Liver (tissue), 9 donors: Measurements from ENCODE around the gene ZBTB7A. TPM values are rescaled to one million over a fixed set of nuclear protein-coding genes. Genes with fewer than 3 reads are reported as not detected.

Source experiments
- DNase-seq: peaks from one replicate; pipeline ENCODE4 v3.0.0-alpha.2; 2017; ENCODE audit warnings: low spot score
- H3K27ac ChIP-seq, 2 donors: one replicate each; pipeline ENCODE4 v1.7.0; 2013; ENCODE audit warnings: inconsistent platforms in 2 of 2, low read length in 2 of 2, control low read depth in 1 of 2, low read depth in 1 of 2, mild to moderate bottlenecking in 1 of 2
- H3K27me3 ChIP-seq, 4 donors: one replicate each; pipeline versions ENCODE4 v1.6.1 to v1.7.0; 2013; ENCODE audit warnings: low read length in 3 of 4, inconsistent platforms in 1 of 4, mild to moderate bottlenecking in 1 of 4, moderate library complexity in 1 of 4; ENCODE audit not compliant: control insufficient read depth in 4 of 4, insufficient read depth in 4 of 4
- H3K36me3 ChIP-seq, 4 donors: one replicate each; pipeline versions ENCODE4 v1.6.1 to v1.7.0; 2013; ENCODE audit warnings: low read length in 3 of 4, mild to moderate bottlenecking in 3 of 4, low read depth in 1 of 4, moderate library complexity in 1 of 4; ENCODE audit not compliant: control insufficient read depth in 4 of 4, insufficient read depth in 3 of 4
- H3K4me1 ChIP-seq, 4 donors: one replicate each; pipeline versions ENCODE4 v1.6.1 to v1.7.0; 2013; ENCODE audit warnings: low read length in 3 of 4, mild to moderate bottlenecking in 3 of 4, moderate library complexity in 1 of 4; ENCODE audit not compliant: control insufficient read depth in 4 of 4, insufficient read depth in 4 of 4
- H3K4me3 ChIP-seq, 3 donors: one replicate each; pipeline versions ENCODE4 v1.6.1 to v1.7.0; 2013; ENCODE audit warnings: low read length in 3 of 3, control low read depth in 1 of 3, low read depth in 1 of 3, mild to moderate bottlenecking in 1 of 3
- H3K9ac ChIP-seq, 2 donors: one replicate each; pipeline ENCODE4 v1.7.0; 2013; ENCODE audit warnings: low read length in 2 of 2, mild to moderate bottlenecking in 2 of 2, moderate library complexity in 2 of 2, control low read depth in 1 of 2, low read depth in 1 of 2
- H3K9me3 ChIP-seq, 4 donors: one replicate each; pipeline versions ENCODE4 v1.6.1 to v1.7.0; 2013; ENCODE audit warnings: low read length in 3 of 4; ENCODE audit not compliant: control insufficient read depth in 4 of 4
- EGR1 ChIP-seq, 2 donors: IDR thresholded peaks; 2 replicates each; pipeline ENCODE4 v1.6.1; 2016 to 2018; ENCODE audit warnings: antibody characterized with exemption in 2 of 2, low read depth in 2 of 2
- FOXA1 ChIP-seq: IDR thresholded peaks from 2 replicates; pipeline ENCODE4 v1.6.1; 2016; ENCODE audit warnings: antibody characterized with exemption
- FOXA2 ChIP-seq: IDR thresholded peaks from 2 replicates; pipeline ENCODE4 v1.6.1; 2016; ENCODE audit warnings: antibody characterized with exemption
- GABPA ChIP-seq, 2 donors: IDR thresholded peaks in 1 of 2; conservative IDR thresholded peaks in 1 of 2; 2 replicates each; pipeline ENCODE4 v1.6.1; 2016; ENCODE audit warnings: antibody characterized with exemption in 2 of 2, mild to moderate bottlenecking in 1 of 2, moderate library complexity in 1 of 2
- HNF4A ChIP-seq, 2 donors: conservative IDR thresholded peaks; 2 replicates each; pipeline ENCODE4 v1.6.1; 2016; ENCODE audit warnings: antibody characterized with exemption in 2 of 2, mild to moderate bottlenecking in 2 of 2
- HNF4G ChIP-seq: IDR thresholded peaks from 2 replicates; pipeline ENCODE4 v1.6.1; 2016; ENCODE audit warnings: antibody characterized with exemption
- JUND ChIP-seq, 2 donors: IDR thresholded peaks; 2 replicates each; pipeline ENCODE4 v1.6.1; 2016; ENCODE audit warnings: antibody characterized with exemption in 2 of 2
- NR2F2 ChIP-seq: IDR thresholded peaks from 2 replicates; pipeline ENCODE4 v1.6.1; 2016; ENCODE audit warnings: antibody characterized with exemption
- RAD21 ChIP-seq, 2 donors: IDR thresholded peaks; 2 replicates each; pipeline ENCODE4 v1.6.1; 2016; ENCODE audit warnings: antibody characterized with exemption in 2 of 2, mild to moderate bottlenecking in 2 of 2
- RXRA ChIP-seq, 2 donors: IDR thresholded peaks; 2 replicates each; pipeline ENCODE4 v1.6.1; 2017 to 2018; ENCODE audit warnings: antibody characterized with exemption in 2 of 2, mild to moderate bottlenecking in 1 of 2
- SP1 ChIP-seq: IDR thresholded peaks from 2 replicates; pipeline ENCODE4 v1.6.1; 2018; ENCODE audit warnings: antibody characterized with exemption, mild to moderate bottlenecking
- TAF1 ChIP-seq: conservative IDR thresholded peaks from 2 replicates; pipeline ENCODE4 v1.6.1; 2016; ENCODE audit warnings: antibody characterized with exemption, mild to moderate bottlenecking
- YY1 ChIP-seq: IDR thresholded peaks from 2 replicates; pipeline ENCODE4 v1.6.1; 2016; ENCODE audit warnings: antibody characterized with exemption, mild to moderate bottlenecking
- WGBS: extraction: QIAGEN DNeasy Blood & Tissue Kit; methylation state at CpG from one replicate; pipeline ENCODE4 v1.1.7; 2013; 5-methylcytosine and 5-hydroxymethylcytosine counted together
- polyA plus RNA-seq, 2 donors: library from polyadenylated mRNA; stranded (reverse) in 1 of 2; unstranded in 1 of 2; fragments of 200-250 nt in 1 of 2; fragments of >200 nt in 1 of 2; fragmentation: Nextera tagmentation in 1 of 2; extraction: Ambion mirVana in 1 of 2; gene quantifications; one replicate each; pipeline versions ENCODE4 v1.2.1 to v1.2.3, GENCODE V29; 2013 to 2015
- total RNA-seq, 2 donors: library from RNA; depleted of rRNA; stranded (reverse); fragments of >200 nt; gene quantifications; one replicate each; pipeline ENCODE4 v1.2.3, GENCODE V29; 2014
- TF ChIP-seq, protein P1 (sequence below): IDR thresholded peaks from 2 replicates; pipeline ENCODE4 v1.6.1; 2016; ENCODE audit warnings: antibody characterized with exemption, mild to moderate bottlenecking
- TF ChIP-seq, protein P2 (sequence below): IDR thresholded peaks from 2 replicates; pipeline ENCODE4 v1.6.1; 2016; ENCODE audit warnings: antibody characterized with exemption
- TF ChIP-seq, protein P3 (sequence below): IDR thresholded peaks from 2 replicates; pipeline ENCODE4 v1.6.1; 2016; ENCODE audit warnings: antibody characterized with exemption
- TF ChIP-seq, protein P4 (sequence below): fragments of 150-350 bp; IDR thresholded peaks from 2 replicates; pipeline ENCODE4 v1.5.1; 2017; ENCODE audit warnings: improper control_type of control experiment, low read depth, low read length; ENCODE audit not compliant: missing input control
- donor health status: healthy.
- donor health status: healthy.
- donor health status: healthy.
- donor health status: healthy.
- donor health status: healthy.

The ZBTB7A gene
- total and polyA plus RNA-seq, 4 donors, result 2.9 to 28.9 (median 17.6) TPM

DNA sequence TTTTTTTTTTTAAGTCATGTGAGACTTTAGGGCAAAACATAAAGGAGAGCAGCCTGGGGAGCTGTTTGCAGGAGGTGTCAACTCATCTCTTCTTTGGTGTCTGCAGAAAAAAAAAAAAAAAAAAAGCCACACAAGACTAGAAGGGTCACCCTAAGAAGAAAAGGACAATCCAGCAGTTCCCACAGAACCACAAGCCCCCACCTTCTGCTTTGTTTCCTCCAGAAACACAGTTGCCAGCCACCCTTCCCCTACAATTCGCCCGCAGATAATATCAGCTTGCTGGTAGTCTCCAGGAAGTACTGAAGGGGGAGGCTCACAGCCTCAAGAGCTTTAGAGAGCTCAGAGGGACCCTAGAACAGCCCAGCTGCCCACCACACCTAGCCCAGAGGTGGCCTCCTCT, 22.3 kb upstream of the ZBTB7A start:
- H3K36me3 ChIP-seq, result peaks cover 0 to 25% (median 8%) of the 10 kb centered on the region in 4 donors
- H3K9ac ChIP-seq, result no peak overlapping the region
- H3K4me3 ChIP-seq, result no peak overlapping the region
- no peaks in the 10 kb centered on the region for H3K9me3 ChIP-seq
- H3K27ac ChIP-seq, result no peak overlapping the region
- H3K4me1 ChIP-seq, result no peaks in the 10 kb centered on the region
- TF ChIP-seq NR2F2 (no peak), TAF1 (no peak), JUND (IDR thresholded peaks at IDR 0.05) (no peak), FOXA1 (no peak)
- TF ChIP-seq, protein P1, sequence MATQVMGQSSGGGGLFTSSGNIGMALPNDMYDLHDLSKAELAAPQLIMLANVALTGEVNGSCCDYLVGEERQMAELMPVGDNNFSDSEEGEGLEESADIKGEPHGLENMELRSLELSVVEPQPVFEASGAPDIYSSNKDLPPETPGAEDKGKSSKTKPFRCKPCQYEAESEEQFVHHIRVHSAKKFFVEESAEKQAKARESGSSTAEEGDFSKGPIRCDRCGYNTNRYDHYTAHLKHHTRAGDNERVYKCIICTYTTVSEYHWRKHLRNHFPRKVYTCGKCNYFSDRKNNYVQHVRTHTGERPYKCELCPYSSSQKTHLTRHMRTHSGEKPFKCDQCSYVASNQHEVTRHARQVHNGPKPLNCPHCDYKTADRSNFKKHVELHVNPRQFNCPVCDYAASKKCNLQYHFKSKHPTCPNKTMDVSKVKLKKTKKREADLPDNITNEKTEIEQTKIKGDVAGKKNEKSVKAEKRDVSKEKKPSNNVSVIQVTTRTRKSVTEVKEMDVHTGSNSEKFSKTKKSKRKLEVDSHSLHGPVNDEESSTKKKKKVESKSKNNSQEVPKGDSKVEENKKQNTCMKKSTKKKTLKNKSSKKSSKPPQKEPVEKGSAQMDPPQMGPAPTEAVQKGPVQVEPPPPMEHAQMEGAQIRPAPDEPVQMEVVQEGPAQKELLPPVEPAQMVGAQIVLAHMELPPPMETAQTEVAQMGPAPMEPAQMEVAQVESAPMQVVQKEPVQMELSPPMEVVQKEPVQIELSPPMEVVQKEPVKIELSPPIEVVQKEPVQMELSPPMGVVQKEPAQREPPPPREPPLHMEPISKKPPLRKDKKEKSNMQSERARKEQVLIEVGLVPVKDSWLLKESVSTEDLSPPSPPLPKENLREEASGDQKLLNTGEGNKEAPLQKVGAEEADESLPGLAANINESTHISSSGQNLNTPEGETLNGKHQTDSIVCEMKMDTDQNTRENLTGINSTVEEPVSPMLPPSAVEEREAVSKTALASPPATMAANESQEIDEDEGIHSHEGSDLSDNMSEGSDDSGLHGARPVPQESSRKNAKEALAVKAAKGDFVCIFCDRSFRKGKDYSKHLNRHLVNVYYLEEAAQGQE, result no peak
- TF ChIP-seq, protein P2, sequence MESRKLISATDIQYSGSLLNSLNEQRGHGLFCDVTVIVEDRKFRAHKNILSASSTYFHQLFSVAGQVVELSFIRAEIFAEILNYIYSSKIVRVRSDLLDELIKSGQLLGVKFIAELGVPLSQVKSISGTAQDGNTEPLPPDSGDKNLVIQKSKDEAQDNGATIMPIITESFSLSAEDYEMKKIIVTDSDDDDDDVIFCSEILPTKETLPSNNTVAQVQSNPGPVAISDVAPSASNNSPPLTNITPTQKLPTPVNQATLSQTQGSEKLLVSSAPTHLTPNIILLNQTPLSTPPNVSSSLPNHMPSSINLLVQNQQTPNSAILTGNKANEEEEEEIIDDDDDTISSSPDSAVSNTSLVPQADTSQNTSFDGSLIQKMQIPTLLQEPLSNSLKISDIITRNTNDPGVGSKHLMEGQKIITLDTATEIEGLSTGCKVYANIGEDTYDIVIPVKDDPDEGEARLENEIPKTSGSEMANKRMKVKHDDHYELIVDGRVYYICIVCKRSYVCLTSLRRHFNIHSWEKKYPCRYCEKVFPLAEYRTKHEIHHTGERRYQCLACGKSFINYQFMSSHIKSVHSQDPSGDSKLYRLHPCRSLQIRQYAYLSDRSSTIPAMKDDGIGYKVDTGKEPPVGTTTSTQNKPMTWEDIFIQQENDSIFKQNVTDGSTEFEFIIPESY, result no peak
- H3K27me3 ChIP-seq, result no peaks in the 10 kb centered on the region
- no peak for DNase-seq
- WGBS, result 74% methylated on average over 2 of the region's 2 CpGs

DNA sequence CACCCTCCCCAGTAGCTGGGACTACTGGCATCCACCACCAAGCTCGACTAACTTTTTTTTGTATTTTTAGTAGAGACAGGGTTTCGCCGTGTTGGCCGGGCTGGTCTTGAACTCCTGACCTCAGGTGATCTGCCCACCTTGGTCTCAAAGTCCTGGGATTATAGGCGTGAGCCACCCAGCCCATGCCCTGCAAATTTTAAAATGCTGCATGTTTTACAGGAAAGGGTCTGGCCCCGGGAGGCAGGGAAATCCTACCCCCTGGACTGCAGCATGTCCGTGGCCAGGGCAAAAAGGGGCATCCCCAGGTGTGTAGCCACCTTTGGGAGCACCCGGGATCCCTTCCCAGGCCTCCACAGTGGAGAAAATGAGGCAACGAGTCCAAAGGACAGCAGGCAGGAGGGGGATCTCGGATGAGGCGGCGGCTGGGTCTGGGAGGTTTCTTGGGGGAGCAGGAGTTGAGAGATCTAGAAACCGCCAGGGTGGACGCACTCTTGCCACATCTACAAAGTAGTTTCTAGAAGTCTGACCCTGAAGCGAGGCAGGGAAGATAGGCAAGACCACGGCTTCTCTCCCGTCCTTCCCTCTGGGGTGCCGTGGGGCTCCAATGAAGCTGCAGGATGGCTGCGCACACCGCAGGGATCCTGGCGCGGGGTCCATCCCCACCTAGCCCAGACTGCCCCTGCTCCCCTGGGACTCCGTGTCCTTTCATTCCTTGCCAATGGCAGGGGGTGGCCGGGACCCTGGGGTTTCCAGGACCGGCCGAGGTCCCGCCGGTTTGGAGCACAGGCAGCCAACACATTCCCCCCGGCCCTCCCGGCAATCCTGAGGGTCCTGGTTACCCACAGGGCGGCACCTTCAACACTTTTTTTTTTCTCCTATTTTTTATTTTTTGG, 21.3 kb upstream of the ZBTB7A start:
- Histone ChIP-seq H3K36me3 (peaks cover 0 to 19% (median 6%) of the 10 kb centered on the region in 4 donors), H3K4me1 (no peaks in the 10 kb centered on the region), H3K4me3 (no peak overlapping the region), H3K9ac (no peak overlapping the region), H3K27ac (no peak overlapping the region), H3K27me3 (no peaks in the 10 kb centered on the region), H3K9me3 (no peaks in the 10 kb centered on the region)
- 82% methylated on average over 31 of the region's 31 CpGs for WGBS
- no peak for DNase-seq
- TF ChIP-seq TAF1 (no peak), SP1 (no peak), HNF4G (no peak), FOXA2 (no peak), NR2F2 (no peak), JUND (IDR thresholded peaks at IDR 0.05) (no peak), RXRA (IDR thresholded peaks at IDR 0.05) (no peak), FOXA1 (no peak), HNF4A (conservative IDR thresholded peaks at IDR 0.05) (no peak), EGR1 (IDR thresholded peaks at IDR 0.05; ENCODE audit: low read depth in 2 of 2) (no peak), GABPA (IDR thresholded peaks at IDR 0.05 in 1 of 2, conservative IDR thresholded peaks at IDR 0.05 in 1 of 2) (no peak), RAD21 (IDR thresholded peaks at IDR 0.05) (no peak), YY1 (no peak)
- TF ChIP-seq, protein P1, result no peak
- TF ChIP-seq, protein P3, sequence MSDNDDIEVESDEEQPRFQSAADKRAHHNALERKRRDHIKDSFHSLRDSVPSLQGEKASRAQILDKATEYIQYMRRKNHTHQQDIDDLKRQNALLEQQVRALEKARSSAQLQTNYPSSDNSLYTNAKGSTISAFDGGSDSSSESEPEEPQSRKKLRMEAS, result no peak
- TF ChIP-seq, protein P2, result no peak
- TF ChIP-seq, protein P4, sequence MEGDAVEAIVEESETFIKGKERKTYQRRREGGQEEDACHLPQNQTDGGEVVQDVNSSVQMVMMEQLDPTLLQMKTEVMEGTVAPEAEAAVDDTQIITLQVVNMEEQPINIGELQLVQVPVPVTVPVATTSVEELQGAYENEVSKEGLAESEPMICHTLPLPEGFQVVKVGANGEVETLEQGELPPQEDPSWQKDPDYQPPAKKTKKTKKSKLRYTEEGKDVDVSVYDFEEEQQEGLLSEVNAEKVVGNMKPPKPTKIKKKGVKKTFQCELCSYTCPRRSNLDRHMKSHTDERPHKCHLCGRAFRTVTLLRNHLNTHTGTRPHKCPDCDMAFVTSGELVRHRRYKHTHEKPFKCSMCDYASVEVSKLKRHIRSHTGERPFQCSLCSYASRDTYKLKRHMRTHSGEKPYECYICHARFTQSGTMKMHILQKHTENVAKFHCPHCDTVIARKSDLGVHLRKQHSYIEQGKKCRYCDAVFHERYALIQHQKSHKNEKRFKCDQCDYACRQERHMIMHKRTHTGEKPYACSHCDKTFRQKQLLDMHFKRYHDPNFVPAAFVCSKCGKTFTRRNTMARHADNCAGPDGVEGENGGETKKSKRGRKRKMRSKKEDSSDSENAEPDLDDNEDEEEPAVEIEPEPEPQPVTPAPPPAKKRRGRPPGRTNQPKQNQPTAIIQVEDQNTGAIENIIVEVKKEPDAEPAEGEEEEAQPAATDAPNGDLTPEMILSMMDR, result no peak
